ENCODE measurements around the gene CNTN4.

CNTN4 gene

GRCh38 chr3:3105815-3106214 lies 1007.1 kb downstream of the CNTN4 start:
- H3K27ac Mint-ChIP-seq: no peak overlapping the region
- H3K4me3 Mint-ChIP-seq: no peak overlapping the region
- no peaks in the 10 kb centered on the region for H3K9me3 Mint-ChIP-seq
- H3K27me3 Mint-ChIP-seq: no peaks in the 10 kb centered on the region
- intact Hi-C loops (cut with micrococcal nuclease): no loop called here
- no peaks in the 10 kb centered on the region for H3K36me3 Mint-ChIP-seq (ENCODE audit: low read depth)
- peaks cover 3% of the 10 kb centered on the region for H3K4me1 Mint-ChIP-seq (ENCODE audit: low read depth)

- Mint-ChIP-seq H3K4me1 (ENCODE audit: low read depth) (peaks cover 8% of the 10 kb centered on the region), H3K9me3 (no peaks in the 10 kb centered on the region), H3K36me3 (ENCODE audit: low read depth) (no peaks in the 10 kb centered on the region), H3K27ac (no peak overlapping the region), H3K4me3 (no peak overlapping the region), H3K27me3 (no peaks in the 10 kb centered on the region)
- intact Hi-C loops (cut with micrococcal nuclease): no loop called here
Observed at GRCh38 chr3:3107181-3107580, 1008.5 kb downstream of the CNTN4 start.

Data from dendritic cell treated with granulocyte-macrophage colony-stimulating factor and Interleukin-4, amounts not matched to agents 40 ng/mL and 50 ng/mL, for 4 days (primary cell).